Ovary (tissue), 3 donors: ENCODE results near the gene SPEN.
"Not testable (repeated sequence)": the region's sequence is repeated elsewhere in the genome, so short reads cannot be mapped to it uniquely, and the experiment has no call there.

Experiments
- POLR2A ChIP-seq: fragments of 450-650 bp; IDR thresholded peaks from one replicate; pipeline ENCODE4 v1.6.1; 2017; ENCODE audit warnings: antibody characterized with exemption, mild to moderate bottlenecking, moderate library complexity
- TF ChIP-seq, protein P1 (sequence below), 3 donors: fragments of 450-650 bp in 2 of 3; fragments of 200-600 bp in 1 of 3; IDR thresholded peaks; one replicate each; pipeline versions ENCODE4 v1.5.1 to v1.8.0; 2016 to 2022; ENCODE audit warnings: antibody characterized with exemption in 3 of 3, mild to moderate bottlenecking in 1 of 3
- donor health status: DM: no; HTN: no; CAD: no.

DNA sequence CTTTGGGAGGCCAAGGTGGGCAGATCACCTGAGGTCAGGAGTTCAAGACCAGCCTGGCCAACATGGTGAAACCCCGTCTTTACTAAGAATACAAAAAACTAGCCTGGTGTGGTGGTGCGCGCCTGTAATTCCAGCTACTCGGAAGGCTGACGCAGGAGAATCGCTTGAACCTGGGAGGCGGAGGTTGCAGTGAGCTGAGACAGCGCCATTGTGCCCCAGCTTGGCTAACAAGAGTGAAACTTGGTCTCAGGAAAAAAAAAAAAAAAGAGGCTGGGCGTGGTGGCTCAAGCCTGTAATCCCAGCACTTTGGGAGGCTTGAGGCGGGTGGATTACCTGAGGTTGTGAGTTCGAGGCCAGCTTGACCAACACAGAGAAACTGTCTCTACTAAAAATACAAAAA lies 1.5 kb upstream of the SPEN start:
- TF ChIP-seq, protein P1, sequence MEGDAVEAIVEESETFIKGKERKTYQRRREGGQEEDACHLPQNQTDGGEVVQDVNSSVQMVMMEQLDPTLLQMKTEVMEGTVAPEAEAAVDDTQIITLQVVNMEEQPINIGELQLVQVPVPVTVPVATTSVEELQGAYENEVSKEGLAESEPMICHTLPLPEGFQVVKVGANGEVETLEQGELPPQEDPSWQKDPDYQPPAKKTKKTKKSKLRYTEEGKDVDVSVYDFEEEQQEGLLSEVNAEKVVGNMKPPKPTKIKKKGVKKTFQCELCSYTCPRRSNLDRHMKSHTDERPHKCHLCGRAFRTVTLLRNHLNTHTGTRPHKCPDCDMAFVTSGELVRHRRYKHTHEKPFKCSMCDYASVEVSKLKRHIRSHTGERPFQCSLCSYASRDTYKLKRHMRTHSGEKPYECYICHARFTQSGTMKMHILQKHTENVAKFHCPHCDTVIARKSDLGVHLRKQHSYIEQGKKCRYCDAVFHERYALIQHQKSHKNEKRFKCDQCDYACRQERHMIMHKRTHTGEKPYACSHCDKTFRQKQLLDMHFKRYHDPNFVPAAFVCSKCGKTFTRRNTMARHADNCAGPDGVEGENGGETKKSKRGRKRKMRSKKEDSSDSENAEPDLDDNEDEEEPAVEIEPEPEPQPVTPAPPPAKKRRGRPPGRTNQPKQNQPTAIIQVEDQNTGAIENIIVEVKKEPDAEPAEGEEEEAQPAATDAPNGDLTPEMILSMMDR (IDR thresholded peaks at IDR 0.05): not testable (repeated sequence)
- not testable (repeated sequence) for TF ChIP-seq POLR2A
